NCI-H2029 (cell line): ENCODE measurements around the gene KLHL25.

Experiments used
- DNase-seq: peaks from one replicate; lab custom pipeline; 2025; lab: John Stamatoyannopoulos, UW

The KLHL25 gene

GRCh38 chr15:85717212-85717611, 77.5 kb downstream of the KLHL25 start:
- no peak for DNase-seq

- DNase-seq, result no peak
Measured at GRCh38 chr15:85716261-85716660, 78.5 kb downstream of the KLHL25 start.

GRCh38 chr15:85711580-85712192, 83.0 kb downstream of the KLHL25 start:
- no peak for DNase-seq

- DNase-seq, result no peak
Measured at GRCh38 chr15:85710340-85710842, 84.3 kb downstream of the KLHL25 start.
